Uterus (tissue), 2 donors: ENCODE data around the gene SH2D3C.

Source experiments
- POLR2A ChIP-seq, 2 donors: fragments of 450-650 bp; IDR thresholded peaks; one replicate each; pipeline ENCODE4 v1.6.1; 2016; ENCODE audit warnings: antibody characterized with exemption in 2 of 2, mild to moderate bottlenecking in 1 of 2, moderate library complexity in 1 of 2
- TF ChIP-seq, protein P1 (sequence below), 4 experiments: fragments of 200-600 bp in 2 of 4; fragments of 450-650 bp in 2 of 4; sonication (generic) in 2 of 4; IDR thresholded peaks; one replicate each; pipeline ENCODE4 v1.5.1; 2016 to 2019; ENCODE audit warnings: antibody characterized with exemption in 4 of 4, mild to moderate bottlenecking in 2 of 4, moderate library complexity in 1 of 4

DNA sequence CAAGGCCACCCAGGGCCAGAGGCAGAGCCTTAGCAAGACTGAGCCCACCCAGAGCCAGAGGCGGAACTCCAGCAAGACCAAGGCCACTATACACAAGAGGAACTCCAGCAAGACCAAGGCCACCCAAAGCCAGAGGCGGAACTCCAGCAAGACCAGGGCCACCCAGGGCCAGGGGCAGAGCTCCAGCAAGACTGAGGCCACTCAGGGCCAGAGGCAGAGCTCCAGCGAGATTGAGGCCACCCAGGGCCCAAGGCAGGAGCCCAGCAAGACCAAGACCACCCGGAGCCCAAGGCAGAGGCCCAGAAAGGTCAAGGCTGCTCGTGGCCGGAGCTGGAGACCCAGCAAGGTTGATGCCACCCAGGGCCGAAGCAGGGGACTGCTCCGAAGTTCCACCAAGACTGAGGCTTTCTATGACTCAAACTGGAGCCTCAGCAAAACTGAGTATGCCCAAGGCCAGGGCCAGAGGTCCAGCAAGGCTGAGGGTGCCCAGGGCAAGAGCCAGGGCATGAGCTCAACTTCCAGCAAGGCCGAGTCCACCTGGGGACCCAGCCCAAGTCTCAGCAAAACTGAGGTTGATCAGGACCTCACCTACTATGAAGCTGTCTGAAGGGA, 47.6 kb downstream of the SH2D3C start:
- TF ChIP-seq, protein P1, sequence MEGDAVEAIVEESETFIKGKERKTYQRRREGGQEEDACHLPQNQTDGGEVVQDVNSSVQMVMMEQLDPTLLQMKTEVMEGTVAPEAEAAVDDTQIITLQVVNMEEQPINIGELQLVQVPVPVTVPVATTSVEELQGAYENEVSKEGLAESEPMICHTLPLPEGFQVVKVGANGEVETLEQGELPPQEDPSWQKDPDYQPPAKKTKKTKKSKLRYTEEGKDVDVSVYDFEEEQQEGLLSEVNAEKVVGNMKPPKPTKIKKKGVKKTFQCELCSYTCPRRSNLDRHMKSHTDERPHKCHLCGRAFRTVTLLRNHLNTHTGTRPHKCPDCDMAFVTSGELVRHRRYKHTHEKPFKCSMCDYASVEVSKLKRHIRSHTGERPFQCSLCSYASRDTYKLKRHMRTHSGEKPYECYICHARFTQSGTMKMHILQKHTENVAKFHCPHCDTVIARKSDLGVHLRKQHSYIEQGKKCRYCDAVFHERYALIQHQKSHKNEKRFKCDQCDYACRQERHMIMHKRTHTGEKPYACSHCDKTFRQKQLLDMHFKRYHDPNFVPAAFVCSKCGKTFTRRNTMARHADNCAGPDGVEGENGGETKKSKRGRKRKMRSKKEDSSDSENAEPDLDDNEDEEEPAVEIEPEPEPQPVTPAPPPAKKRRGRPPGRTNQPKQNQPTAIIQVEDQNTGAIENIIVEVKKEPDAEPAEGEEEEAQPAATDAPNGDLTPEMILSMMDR (IDR thresholded peaks at IDR 0.05): no peak
- TF ChIP-seq POLR2A (IDR thresholded peaks at IDR 0.05): no peak
